Measurements from ENCODE around the gene NCBP2. TPM values are rescaled to one million over a fixed set of nuclear protein-coding genes. Genes with fewer than 3 reads are reported as not detected.

NCBP2 gene
- total RNA-seq, 1 donor from 2014 or later: 65.0 TPM

- intact Hi-C loops (cut with micrococcal nuclease): loop anchor here (1.0 to 2.0 kb wide), 10 partner anchors 25 to 440 kb away; partner anchors contain the start of genes CEP19, FBXO45, PAK2 and PIGX
Observed at GRCh38 chr3:196942915-196943277, 568 bp upstream of the NCBP2 start.

- intact Hi-C loops (cut with micrococcal nuclease): loop anchor here (1.0 to 2.0 kb wide), 10 partner anchors 27 to 438 kb away; partner anchors contain the start of genes CEP19, FBXO45, PAK2 and PIGX
Observed at GRCh38 chr3:196941729-196942225, 551 bp downstream of the NCBP2 start.

- intact Hi-C loops (cut with micrococcal nuclease): no loop called here
Observed at GRCh38 chr3:196938576-196938975, 3.8 kb downstream of the NCBP2 start.

GRCh38 chr3:196938124-196938523, 4.2 kb downstream of the NCBP2 start:
- intact Hi-C loops (cut with micrococcal nuclease): no loop called here

GRCh38 chr3:196936288-196936687, 6.0 kb downstream of the NCBP2 start:
- intact Hi-C loops (cut with micrococcal nuclease): no loop called here

GRCh38 chr3:196932600-196932999, 9.7 kb downstream of the NCBP2 start:
- intact Hi-C loops (cut with micrococcal nuclease): no loop called here

- intact Hi-C loops (cut with micrococcal nuclease): no loop called here
Observed at GRCh38 chr3:196931828-196932587, 10.3 kb downstream of the NCBP2 start.

GRCh38 chr3:196931157-196931556, 11.2 kb downstream of the NCBP2 start:
- intact Hi-C loops (cut with micrococcal nuclease): no loop called here

GRCh38 chr3:196927571-196928453, 14.5 kb downstream of the NCBP2 start:
- intact Hi-C loops (cut with micrococcal nuclease): no loop called here

GRCh38 chr3:196920733-196921132, 21.6 kb downstream of the NCBP2 start:
- intact Hi-C loops (cut with micrococcal nuclease): no loop called here

GRCh38 chr3:196918968-196919367, 23.4 kb downstream of the NCBP2 start:
- intact Hi-C loops (cut with micrococcal nuclease): no loop called here

- intact Hi-C loops (cut with micrococcal nuclease): no loop called here
Observed at GRCh38 chr3:196916995-196917394, 25.3 kb downstream of the NCBP2 start.

- intact Hi-C loops (cut with micrococcal nuclease): no loop called here
Observed at GRCh38 chr3:196916221-196916620, 26.1 kb downstream of the NCBP2 start.

- intact Hi-C loops (cut with micrococcal nuclease): no loop called here
Observed at GRCh38 chr3:196915375-196915774, 27.0 kb downstream of the NCBP2 start.

- intact Hi-C loops (cut with micrococcal nuclease): no loop called here
Observed at GRCh38 chr3:196914866-196915265, 27.5 kb downstream of the NCBP2 start.

- intact Hi-C loops (cut with micrococcal nuclease): no loop called here
Observed at GRCh38 chr3:196903740-196904139, 38.6 kb downstream of the NCBP2 start.

GRCh38 chr3:196902296-196902695, 40.0 kb downstream of the NCBP2 start:
- intact Hi-C loops (cut with micrococcal nuclease): no loop called here

- intact Hi-C loops (cut with micrococcal nuclease): no loop called here
Observed at GRCh38 chr3:196901768-196902167, 40.6 kb downstream of the NCBP2 start.

GRCh38 chr3:196896229-196896628, 46.1 kb downstream of the NCBP2 start:
- intact Hi-C loops (cut with micrococcal nuclease): no loop called here

- intact Hi-C loops (cut with micrococcal nuclease): no loop called here
Observed at GRCh38 chr3:196894557-196895295, 47.6 kb downstream of the NCBP2 start.
